GM12878 (cell line): ENCODE data around the gene BORCS5. TPM values are rescaled to one million over a fixed set of nuclear protein-coding genes. Genes with fewer than 3 reads are reported as not detected.

Experiments
- ATAC-seq: fragments of 200-7000 bp; cut with Tn5 transposase; 3 replicates; pipeline ENCODE4 v1.9.1; 2020; ENCODE audit warnings: mild to moderate bottlenecking, moderate library complexity
- BruUV-seq: library from RNA; stranded (reverse); fragments of 400-500 nt; replicated peaks from 2 replicates; lab custom pipeline; 2021; lab: Mats Ljungman, UMichigan
- CTCF ChIA-PET: fragments of 300-600 bp; sonication (Branson Sonifier 250); formaldehyde crosslinking; extraction: SDS; loops from one replicate; lab custom pipeline; 2021; ENCODE audit warnings: inconsistent platforms; lab: Yijun Ruan, JAX
- POLR2A ChIA-PET: fragments of 350-600 bp; formaldehyde crosslinking; extraction: SDS; loops from one replicate; lab custom pipeline; 2021; ENCODE audit warnings: inconsistent platforms; lab: Charles Lee
- RAD21 ChIA-PET: fragments of 300-600 bp; sonication (Branson Sonifier 250); formaldehyde crosslinking; loops from one replicate; lab custom pipeline; 2023; ENCODE audit warnings: antibody characterized with exemption; ENCODE audit not compliant: unreplicated experiment; lab: Charles Lee
- SMC1A ChIA-PET: fragments of 300-600 bp; sonication (Branson Sonifier 250); formaldehyde crosslinking; loops from one replicate; lab custom pipeline; 2023; ENCODE audit not compliant: unreplicated experiment, uncharacterized antibody; lab: Charles Lee
- DNase-seq: peaks from one replicate; pipeline ENCODE4 v3.0.0-alpha.2; 2011; ENCODE audit warnings: low read depth, low spot score
- FAIRE-seq: peaks from 3 replicates; lab custom pipeline; 2011; peaks lifted over from hg19 to GRCh38; lab: Jason Lieb, UNC
- H2AFZ ChIP-seq: 2 replicates; pipeline ENCODE4 v1.6.0; 2011; ENCODE audit warnings: low read depth, low read length, control low read depth; ENCODE audit not compliant: control insufficient read depth
- H3K27ac ChIP-seq: 2 replicates; pipeline ENCODE4 v1.5.1; 2011; ENCODE audit warnings: control low read depth; ENCODE audit not compliant: control insufficient read depth, insufficient read depth
- H3K27me3 ChIP-seq, 2 experiments: replicated peaks in 1 of 2; 2 replicates each; pipeline versions ENCODE4 v1.6.0 to v1.6.1; 2011; ENCODE audit warnings: low read length in 1 of 2; ENCODE audit not compliant: control insufficient read depth in 2 of 2, insufficient read depth in 2 of 2
- H3K36me3 ChIP-seq, 2 experiments: 2 replicates each; pipeline ENCODE4 v1.5.1; 2011; ENCODE audit warnings: low read length in 1 of 2; ENCODE audit not compliant: control insufficient read depth in 2 of 2, insufficient read depth in 2 of 2
- H3K4me1 ChIP-seq: 2 replicates; pipeline ENCODE4 v1.6.1; 2011; ENCODE audit warnings: mild to moderate bottlenecking, low read length, moderate library complexity, mixed read lengths; ENCODE audit not compliant: control insufficient read depth, insufficient read depth
- H3K4me2 ChIP-seq: 2 replicates; pipeline ENCODE4 v1.6.0; 2011; ENCODE audit warnings: control low read depth; ENCODE audit not compliant: control insufficient read depth, insufficient read depth
- H3K4me3 ChIP-seq: fragments of 200-600 bp; sonication (generic); 2 replicates; pipeline ENCODE4 v1.5.1; 2016
- H3K79me2 ChIP-seq: 2 replicates; pipeline ENCODE4 v1.6.0; 2011; ENCODE audit warnings: low read length; ENCODE audit not compliant: control insufficient read depth, insufficient read depth
- H3K9ac ChIP-seq: 2 replicates; pipeline ENCODE4 v1.8.0; 2011; ENCODE audit warnings: low read length, control low read depth, mixed read lengths; ENCODE audit not compliant: control insufficient read depth, insufficient read depth
- H3K9me3 ChIP-seq: replicated peaks from 3 replicates; pipeline ENCODE4 v1.5.1; 2011; ENCODE audit warnings: mild to moderate bottlenecking, low read length; ENCODE audit not compliant: control insufficient read depth, insufficient read depth
- H4K20me1 ChIP-seq: 2 replicates; pipeline ENCODE4 v1.6.0; 2011; ENCODE audit not compliant: control insufficient read depth, insufficient read depth
- ASH2L ChIP-seq: fragments of 300-600, 200-600 bp; sonication (generic); IDR thresholded peaks from 2 replicates; pipeline ENCODE4 v1.6.1; 2017; ENCODE audit warnings: low read depth, mild to moderate bottlenecking, borderline replicate concordance
- CHD1 ChIP-seq: IDR thresholded peaks from 2 replicates; pipeline ENCODE4 v1.6.1; 2012; ENCODE audit warnings: low read depth, low read length, improper control_type of control experiment
- EED ChIP-seq: sonication (generic); IDR thresholded peaks from 2 replicates; pipeline ENCODE4 v1.6.1; 2016; ENCODE audit warnings: antibody characterized with exemption, low read depth
- ESRRA ChIP-seq: IDR thresholded peaks from 2 replicates; pipeline ENCODE4 v1.6.1; 2012; ENCODE audit warnings: mild to moderate bottlenecking, low read length, improper control_type of control experiment
- HDGF ChIP-seq: fragments of 450-650 bp; IDR thresholded peaks from 2 replicates; pipeline ENCODE4 v1.6.1; 2016; ENCODE audit warnings: antibody characterized with exemption
- JUNB ChIP-seq: IDR thresholded peaks from 2 replicates; pipeline ENCODE4 v1.6.1; 2016; ENCODE audit warnings: antibody characterized with exemption, mild to moderate bottlenecking
- LARP7 ChIP-seq: fragments of 450-650 bp; IDR thresholded peaks from 2 replicates; pipeline ENCODE4 v1.6.1; 2017; ENCODE audit warnings: mild to moderate bottlenecking
- SIX5 ChIP-seq: IDR thresholded peaks from 2 replicates; pipeline ENCODE4 v1.6.1; 2011; ENCODE audit warnings: mild to moderate bottlenecking, low read depth, low read length, moderate library complexity; ENCODE audit not compliant: severe bottlenecking
- whole genome bisulfite sequencing: methylation state at CpG from one replicate; pipeline ENCODE4 v1.1.6; 2016; ENCODE audit warnings: low lambda C conversion rate; ENCODE audit not compliant: insufficient replicate concordance, insufficient coverage; ENCODE audit errors: missing lambda C conversion rate; 5-methylcytosine and 5-hydroxymethylcytosine counted together
- in situ Hi-C: fragments of 300-500 bp; cut with MboI; formaldehyde crosslinking; loops from 9 replicates; pipeline ENCODE4 v1.14.3; 2018; ENCODE audit warnings: mixed read lengths
- intact Hi-C: fragments of 100-400 bp; cut with micrococcal nuclease; formaldehyde crosslinking; loops from one replicate; pipeline ENCODE4 v1.14.2; 2022; ENCODE audit not compliant: unreplicated experiment
- polyA plus RNA-seq, 11 experiments: library from polyadenylated mRNA; depleted of rRNA in 4 of 11; unstranded in 6 of 11; stranded (reverse) in 5 of 11; fragments of >200 nt; fragmentation: Nextera tagmentation in 4 of 11; fragmentation: Illumina TruSeq in 1 of 11; extraction: Ambion mirVana in 4 of 11; extraction: Trizol in 1 of 11; gene quantifications; 1 replicate in 1 of 11; 2 replicates in 10 of 11; pipeline versions ENCODE4 v1.2.1 to v1.2.3, GENCODE V29; 2011 to 2016; ENCODE audit warnings: inconsistent platforms in 2 of 11, missing spikeins in 2 of 11, low read depth in 1 of 11
- total RNA-seq, 4 experiments: library from RNA; depleted of rRNA in 3 of 4; stranded (reverse); fragments of >200 nt in 3 of 4; fragmentation: Illumina TruSeq in 1 of 4; extraction: Trizol in 1 of 4; gene quantifications; 2 replicates each; pipeline versions ENCODE4 v1.2.1 to v1.2.3, GENCODE V29; 2013 to 2021
- TF ChIP-seq, protein P1 (sequence below): fragments of 150-350 bp; IDR thresholded peaks from 2 replicates; pipeline ENCODE4 v1.6.1; 2016; ENCODE audit warnings: low read depth, low read length
- TF ChIP-seq, protein P2 (sequence below): fragments of 450-650 bp; formaldehyde crosslinking; IDR thresholded peaks from 2 replicates; pipeline ENCODE4 v1.4.0; 2022; ENCODE audit warnings: mild to moderate bottlenecking, moderate library complexity
- TF ChIP-seq, protein P3 (sequence below): fragments of 450-650 bp; IDR thresholded peaks from 2 replicates; pipeline ENCODE4 v1.6.1; 2017; ENCODE audit warnings: mild to moderate bottlenecking, moderate library complexity

The BORCS5 gene
- total and polyA plus RNA-seq, 10 of the 15 experiments (the other 5 are each of a cell fraction or from before 2014, with no cell fraction given): 1.4 to 39.7 (median 16.1) TPM

DNA sequence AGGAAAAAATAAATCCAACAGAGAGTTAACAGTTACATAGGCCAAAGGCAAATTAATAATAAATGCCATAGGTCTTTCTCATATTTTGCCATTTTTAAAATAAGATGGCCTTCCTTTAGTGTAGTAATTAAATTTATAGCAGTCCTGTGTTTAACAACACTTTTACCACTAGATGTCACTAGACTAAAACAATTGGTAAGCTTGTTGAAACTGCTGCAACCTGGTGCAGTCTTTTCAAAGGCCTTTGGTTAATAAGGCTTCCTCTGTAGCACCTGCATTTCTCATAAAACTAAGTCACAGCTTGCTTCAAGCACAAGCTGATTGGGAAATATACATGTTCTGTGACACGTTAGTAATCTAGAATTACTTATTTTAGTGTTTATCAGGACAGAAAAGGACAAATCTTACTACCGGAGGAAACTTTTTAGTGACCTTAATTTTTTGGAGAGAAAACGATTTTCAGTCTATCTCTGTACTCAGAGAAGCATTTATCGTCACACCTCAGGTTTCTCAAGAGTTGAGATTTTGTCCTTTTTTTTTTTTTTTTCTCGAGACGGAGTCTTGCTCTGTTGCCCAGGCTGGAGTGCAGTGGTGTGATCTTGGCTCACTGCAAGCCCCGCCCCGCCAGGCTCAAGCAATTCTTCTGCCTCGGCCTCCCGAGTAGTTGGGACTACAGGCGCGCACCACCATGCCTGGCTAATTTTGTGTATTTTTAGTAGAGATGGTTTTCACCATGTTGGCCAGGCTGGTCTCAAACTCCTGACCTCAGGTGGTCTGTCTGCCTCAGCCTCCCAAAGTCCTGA, 20.0 kb downstream of the BORCS5 start:
- CTCF ChIA-PET: interaction anchor here (0.7 to 6.0 kb wide), 47 partner anchors 10 to 416 kb away, joined by 3 to 86 read pairs (median 4); partner anchors contain the start of genes CREBL2 and DUSP16
- SMC1A ChIA-PET: interaction anchor here (0.6 to 6.7 kb wide), 48 partner anchors 8 to 835 kb away, joined by 3 to 102 read pairs (median 5); partner anchors contain the start of genes BORCS5 and DUSP16
- Histone ChIP-seq H2AFZ (no peak overlapping the region), H3K27ac (no peak overlapping the region; the same call in 1 of the 2 replicates), H3K9ac (no peak overlapping the region), H3K36me3 (no peaks in the 10 kb centered on the region; a peak in 1 of 4 replicates), H4K20me1 (no peaks in the 10 kb centered on the region), H3K4me2 (no peak overlapping the region), H3K79me2 (no peaks in the 10 kb centered on the region; the same call in 1 of the 2 replicates), H3K9me3 (no peaks in the 10 kb centered on the region; the same call in 2 of the 3 replicates), H3K27me3 (no peaks in the 10 kb centered on the region), H3K4me3 (no peak overlapping the region), H3K4me1 (peaks cover 6% of the 10 kb centered on the region)
- RAD21 ChIA-PET: interaction anchor here (0.7 to 6.3 kb wide), 43 partner anchors 8 to 410 kb away, joined by 3 to 103 read pairs (median 5); partner anchors contain the start of genes BORCS5 and DUSP16
- no TSS peak for BruUV-seq
- ATAC-seq: peak; percentile 76
- intact Hi-C loops (loop anchor here (1.0 to 5.0 kb wide), 7 partner anchors 98 to 360 kb away; partner anchors contain the start of gene CDKN1B), in situ Hi-C loops (loop anchor here (5.0 to 10.0 kb wide), 2 partner anchors 188 to 330 kb away; partner anchors contain the start of gene DUSP16)
- FAIRE-seq: peak; percentile 59
- 85% methylated on average over 10 of the region's 12 CpGs for WGBS
- peak; percentile 55 for DNase-seq
- POLR2A ChIA-PET: interaction anchor here (0.7 to 2.4 kb wide), 14 partner anchors 11 to 410 kb away, joined by 3 to 6 read pairs (median 4); no protein-coding TSS in a partner anchor
- TF ChIP-seq HDGF: 0 out of 2 replicates have a peak, but pooled peaks have one; percentile 30
- TF ChIP-seq CHD1: no peak
- TF ChIP-seq ASH2L: no peak
- no peak for TF ChIP-seq LARP7
- TF ChIP-seq, protein P1, sequence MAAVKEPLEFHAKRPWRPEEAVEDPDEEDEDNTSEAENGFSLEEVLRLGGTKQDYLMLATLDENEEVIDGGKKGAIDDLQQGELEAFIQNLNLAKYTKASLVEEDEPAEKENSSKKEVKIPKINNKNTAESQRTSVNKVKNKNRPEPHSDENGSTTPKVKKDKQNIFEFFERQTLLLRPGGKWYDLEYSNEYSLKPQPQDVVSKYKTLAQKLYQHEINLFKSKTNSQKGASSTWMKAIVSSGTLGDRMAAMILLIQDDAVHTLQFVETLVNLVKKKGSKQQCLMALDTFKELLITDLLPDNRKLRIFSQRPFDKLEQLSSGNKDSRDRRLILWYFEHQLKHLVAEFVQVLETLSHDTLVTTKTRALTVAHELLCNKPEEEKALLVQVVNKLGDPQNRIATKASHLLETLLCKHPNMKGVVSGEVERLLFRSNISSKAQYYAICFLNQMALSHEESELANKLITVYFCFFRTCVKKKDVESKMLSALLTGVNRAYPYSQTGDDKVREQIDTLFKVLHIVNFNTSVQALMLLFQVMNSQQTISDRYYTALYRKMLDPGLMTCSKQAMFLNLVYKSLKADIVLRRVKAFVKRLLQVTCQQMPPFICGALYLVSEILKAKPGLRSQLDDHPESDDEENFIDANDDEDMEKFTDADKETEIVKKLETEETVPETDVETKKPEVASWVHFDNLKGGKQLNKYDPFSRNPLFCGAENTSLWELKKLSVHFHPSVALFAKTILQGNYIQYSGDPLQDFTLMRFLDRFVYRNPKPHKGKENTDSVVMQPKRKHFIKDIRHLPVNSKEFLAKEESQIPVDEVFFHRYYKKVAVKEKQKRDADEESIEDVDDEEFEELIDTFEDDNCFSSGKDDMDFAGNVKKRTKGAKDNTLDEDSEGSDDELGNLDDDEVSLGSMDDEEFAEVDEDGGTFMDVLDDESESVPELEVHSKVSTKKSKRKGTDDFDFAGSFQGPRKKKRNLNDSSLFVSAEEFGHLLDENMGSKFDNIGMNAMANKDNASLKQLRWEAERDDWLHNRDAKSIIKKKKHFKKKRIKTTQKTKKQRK: no peak
- no peak for TF ChIP-seq ESRRA
- TF ChIP-seq JUNB: no peak
- no peak for TF ChIP-seq SIX5
- TF ChIP-seq, protein P2, sequence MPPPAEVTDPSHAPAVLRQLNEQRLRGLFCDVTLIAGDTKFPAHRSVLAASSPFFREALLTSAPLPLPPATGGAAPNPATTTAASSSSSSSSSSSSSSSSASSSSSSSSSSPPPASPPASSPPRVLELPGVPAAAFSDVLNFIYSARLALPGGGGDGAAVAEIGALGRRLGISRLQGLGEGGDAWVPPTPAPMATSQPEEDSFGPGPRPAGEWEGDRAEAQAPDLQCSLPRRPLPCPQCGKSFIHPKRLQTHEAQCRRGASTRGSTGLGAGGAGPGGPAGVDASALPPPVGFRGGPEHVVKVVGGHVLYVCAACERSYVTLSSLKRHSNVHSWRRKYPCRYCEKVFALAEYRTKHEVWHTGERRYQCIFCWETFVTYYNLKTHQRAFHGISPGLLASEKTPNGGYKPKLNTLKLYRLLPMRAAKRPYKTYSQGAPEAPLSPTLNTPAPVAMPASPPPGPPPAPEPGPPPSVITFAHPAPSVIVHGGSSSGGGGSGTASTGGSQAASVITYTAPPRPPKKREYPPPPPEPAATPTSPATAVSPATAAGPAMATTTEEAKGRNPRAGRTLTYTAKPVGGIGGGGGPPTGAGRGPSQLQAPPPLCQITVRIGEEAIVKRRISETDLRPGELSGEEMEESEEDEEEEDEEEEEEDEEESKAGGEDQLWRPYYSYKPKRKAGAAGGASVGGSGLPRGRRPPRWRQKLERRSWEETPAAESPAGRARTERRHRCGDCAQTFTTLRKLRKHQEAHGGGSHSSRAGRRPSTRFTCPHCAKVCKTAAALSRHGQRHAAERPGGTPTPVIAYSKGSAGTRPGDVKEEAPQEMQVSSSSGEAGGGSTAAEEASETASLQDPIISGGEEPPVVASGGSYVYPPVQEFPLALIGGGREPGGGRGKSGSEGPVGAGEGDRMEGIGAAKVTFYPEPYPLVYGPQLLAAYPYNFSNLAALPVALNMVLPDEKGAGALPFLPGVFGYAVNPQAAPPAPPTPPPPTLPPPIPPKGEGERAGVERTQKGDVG (CRISPR knock-in tag): no peak
- TF ChIP-seq, protein P3, sequence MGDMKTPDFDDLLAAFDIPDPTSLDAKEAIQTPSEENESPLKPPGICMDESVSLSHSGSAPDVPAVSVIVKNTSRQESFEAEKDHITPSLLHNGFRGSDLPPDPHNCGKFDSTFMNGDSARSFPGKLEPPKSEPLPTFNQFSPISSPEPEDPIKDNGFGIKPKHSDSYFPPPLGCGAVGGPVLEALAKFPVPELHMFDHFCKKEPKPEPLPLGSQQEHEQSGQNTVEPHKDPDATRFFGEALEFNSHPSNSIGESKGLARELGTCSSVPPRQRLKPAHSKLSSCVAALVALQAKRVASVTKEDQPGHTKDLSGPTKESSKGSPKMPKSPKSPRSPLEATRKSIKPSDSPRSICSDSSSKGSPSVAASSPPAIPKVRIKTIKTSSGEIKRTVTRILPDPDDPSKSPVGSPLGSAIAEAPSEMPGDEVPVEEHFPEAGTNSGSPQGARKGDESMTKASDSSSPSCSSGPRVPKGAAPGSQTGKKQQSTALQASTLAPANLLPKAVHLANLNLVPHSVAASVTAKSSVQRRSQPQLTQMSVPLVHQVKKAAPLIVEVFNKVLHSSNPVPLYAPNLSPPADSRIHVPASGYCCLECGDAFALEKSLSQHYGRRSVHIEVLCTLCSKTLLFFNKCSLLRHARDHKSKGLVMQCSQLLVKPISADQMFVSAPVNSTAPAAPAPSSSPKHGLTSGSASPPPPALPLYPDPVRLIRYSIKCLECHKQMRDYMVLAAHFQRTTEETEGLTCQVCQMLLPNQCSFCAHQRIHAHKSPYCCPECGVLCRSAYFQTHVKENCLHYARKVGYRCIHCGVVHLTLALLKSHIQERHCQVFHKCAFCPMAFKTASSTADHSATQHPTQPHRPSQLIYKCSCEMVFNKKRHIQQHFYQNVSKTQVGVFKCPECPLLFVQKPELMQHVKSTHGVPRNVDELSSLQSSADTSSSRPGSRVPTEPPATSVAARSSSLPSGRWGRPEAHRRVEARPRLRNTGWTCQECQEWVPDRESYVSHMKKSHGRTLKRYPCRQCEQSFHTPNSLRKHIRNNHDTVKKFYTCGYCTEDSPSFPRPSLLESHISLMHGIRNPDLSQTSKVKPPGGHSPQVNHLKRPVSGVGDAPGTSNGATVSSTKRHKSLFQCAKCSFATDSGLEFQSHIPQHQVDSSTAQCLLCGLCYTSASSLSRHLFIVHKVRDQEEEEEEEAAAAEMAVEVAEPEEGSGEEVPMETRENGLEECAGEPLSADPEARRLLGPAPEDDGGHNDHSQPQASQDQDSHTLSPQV: 0 out of 2 replicates have a peak, but pooled peaks have one; percentile 85
- TF ChIP-seq EED: no peak
